Common myeloid progenitor, CD34-positive (primary cell): ENCODE results near the gene HLA-DQA1. TPM values are rescaled to one million over a fixed set of nuclear protein-coding genes. Genes with fewer than 3 reads are reported as not detected.
"Not testable (repeated sequence)": the region's sequence is repeated elsewhere in the genome, so short reads cannot be mapped to it uniquely, and the experiment has no call there.

Experiments
- CTCF ChIA-PET: fragments of 350-600 bp; sonication (Branson Sonifier 250); formaldehyde crosslinking; loops from one replicate; lab custom pipeline; 2021; ENCODE audit warnings: antibody characterized with exemption; lab: Charles Lee
- POLR2A ChIA-PET: fragments of 350-600 bp; sonication (Branson Sonifier 250); formaldehyde crosslinking; loops from one replicate; lab custom pipeline; 2021; ENCODE audit warnings: antibody characterized with exemption; lab: Charles Lee
- DNase-seq, 3 donors: peaks; one replicate each; pipeline versions ENCODE4 v3.0.0 to v3.0.0-alpha.2; 2013
- H3K27ac ChIP-seq, 2 experiments: 1 replicate in 1 of 2; 2 replicates in 1 of 2; pipeline ENCODE4 v1.7.0; 2013; ENCODE audit warnings: inconsistent platforms in 2 of 2, low read length in 2 of 2, mild to moderate bottlenecking in 2 of 2, low read depth in 1 of 2, moderate library complexity in 1 of 2; ENCODE audit not compliant: severe bottlenecking in 2 of 2, insufficient read depth in 1 of 2, poor library complexity in 1 of 2
- H3K27me3 ChIP-seq, 5 experiments: replicated peaks in 2 of 5; 1 replicate in 3 of 5; 2 replicates in 2 of 5; pipeline versions ENCODE4 v1.6.1 to v1.7.0; 2013; ENCODE audit warnings: low read length in 4 of 5, mild to moderate bottlenecking in 2 of 5, moderate library complexity in 2 of 5, inconsistent platforms in 1 of 5; ENCODE audit not compliant: insufficient read depth in 5 of 5, control insufficient read depth in 4 of 5
- H3K36me3 ChIP-seq, 4 experiments: 1 replicate in 2 of 4; 2 replicates in 2 of 4; pipeline versions ENCODE4 v1.6.1 to v1.7.0; 2013; ENCODE audit warnings: low read length in 3 of 4, control low read depth in 1 of 4, mild to moderate bottlenecking in 1 of 4; ENCODE audit not compliant: control insufficient read depth in 4 of 4, insufficient read depth in 4 of 4
- H3K4me1 ChIP-seq, 4 experiments: 1 replicate in 3 of 4; 2 replicates in 1 of 4; pipeline versions ENCODE4 v1.6.1 to v1.7.1; 2013; ENCODE audit warnings: low read length in 3 of 4, mild to moderate bottlenecking in 3 of 4, control low read depth in 1 of 4, inconsistent platforms in 1 of 4, moderate library complexity in 1 of 4; ENCODE audit not compliant: control insufficient read depth in 4 of 4, insufficient read depth in 4 of 4; ENCODE audit errors: control extremely low read depth in 1 of 4
- H3K4me3 ChIP-seq, 7 experiments: 1 replicate in 4 of 7; 2 replicates in 3 of 7; pipeline versions ENCODE4 v1.5.1 to v1.7.0; 2013; ENCODE audit warnings: mild to moderate bottlenecking in 7 of 7, low read length in 6 of 7, moderate library complexity in 6 of 7, inconsistent platforms in 2 of 7, low read depth in 2 of 7, control low read depth in 1 of 7; ENCODE audit not compliant: insufficient read depth in 4 of 7, control insufficient read depth in 1 of 7; ENCODE audit errors: extremely low read depth in 1 of 7
- H3K9me3 ChIP-seq, 5 experiments: 1 replicate in 4 of 5; 2 replicates in 1 of 5; pipeline versions ENCODE4 v1.6.1 to v1.7.1; 2013; ENCODE audit warnings: low read length in 4 of 5, mild to moderate bottlenecking in 2 of 5, inconsistent platforms in 1 of 5, low read depth in 1 of 5, moderate library complexity in 1 of 5; ENCODE audit not compliant: control insufficient read depth in 4 of 5, insufficient read depth in 2 of 5; ENCODE audit errors: control extremely low read depth in 1 of 5
- WGBS: methylation state at CpG from one replicate; pipeline ENCODE4 v1.1.5; 2013; ENCODE audit not compliant: insufficient coverage; 5-methylcytosine and 5-hydroxymethylcytosine counted together
- polyA plus RNA-seq: library from polyadenylated mRNA; unstranded; fragments of 120-200 nt; gene quantifications from one replicate; pipeline ENCODE4 v1.2.1, GENCODE V29; 2013

The HLA-DQA1 gene
- polyA plus RNA-seq: 29.7 TPM

GRCh38 chr6:32637219-32637880, at the start of gene HLA-DQA1:
Gene HLA-DQA1 (plus strand): TSS chr6:32637406. CDS start chr6:32637459, 53 bp downstream.
- CTCF ChIA-PET: interaction anchor here (1.2 to 1.3 kb wide), 2 partner anchors 29 to 205 kb away, joined by 3 read pairs; partner anchors contain the start of gene HLA-DQB1
- peak; percentile 79 to 86 (median 85) for DNase-seq

GRCh38 chr6:32588156-32588555, 49.0 kb upstream of the HLA-DQA1 start:
- Histone ChIP-seq H3K27me3 (no peaks in the 10 kb centered on the region), H3K36me3 (no peaks in the 10 kb centered on the region), H3K27ac (no peak overlapping the region), H3K9me3 (no peaks in the 10 kb centered on the region), H3K4me3 (peak overlapping the region in 4 of 7 experiments; percentile 36 to 69 (median 66)), H3K4me1 (peaks cover 0 to 28% (median 7%) of the 10 kb centered on the region in 4 experiments)
- 57% methylated on average over 1 of the region's 2 CpGs for WGBS
- DNase-seq: no peak
- ChIA-PET CTCF (no interaction called here), POLR2A (no interaction called here)

More at GRCh38 chr6:32637219-32637880, at the start of gene HLA-DQA1:
- peaks cover 0 to 22% (median 7%) of the 10 kb centered on the region in 4 experiments for H3K4me1 ChIP-seq
- no peaks in the 10 kb centered on the region for H3K27me3 ChIP-seq
- peaks cover 0 to 6% (median 0%) of the 10 kb centered on the region in 4 experiments for H3K36me3 ChIP-seq
- peak within 1 kb of the TSS; percentile 33 to 74 for H3K27ac ChIP-seq
- POLR2A ChIA-PET: interaction anchor here (1.3 to 1.4 kb wide), 2 partner anchors 14 to 32 kb away, joined by 3 to 5 read pairs; no protein-coding TSS in a partner anchor
- H3K4me3 ChIP-seq: peak within 1 kb of the TSS in 6 of 7 experiments; percentile 27 to 78 (median 52)
- H3K9me3 ChIP-seq: no peaks in the 10 kb centered on the region
- 29% methylated on average over 2 of the region's 7 CpGs for WGBS

GRCh38 chr6:32589596-32590449, 47.4 kb upstream of the HLA-DQA1 start, which contains the start of gene HLA-DRB1:
Gene HLA-DRB1 (minus strand): TSS chr6:32589848. CDS start chr6:32589742, 106 bp downstream.
- DNase-seq: peak; percentile 52 to 77 (median 75)
- Histone ChIP-seq H3K4me3 (peak within 1 kb of the TSS; percentile 20 to 69 (median 57)), H3K36me3 (no peaks in the 10 kb centered on the region), H3K9me3 (no peaks in the 10 kb centered on the region), H3K27me3 (no peaks in the 10 kb centered on the region), H3K27ac (peak within 1 kb of the TSS; percentile 34 to 46), H3K4me1 (peaks cover 0 to 28% (median 9%) of the 10 kb centered on the region in 4 experiments)
- no CpG with 5 or more reads among the region's 9 CpGs for WGBS
- POLR2A ChIA-PET: no interaction called here
- CTCF ChIA-PET: no interaction called here

- WGBS: no CpG with 5 or more reads among the region's 10 CpGs
- H3K36me3 ChIP-seq, H3K27ac ChIP-seq, POLR2A ChIA-PET, DNase-seq, CTCF ChIA-PET, H3K4me3 ChIP-seq, H3K27me3 ChIP-seq, H3K9me3 ChIP-seq: not testable (repeated sequence)
- H3K4me1 ChIP-seq: peaks cover 0 to 26% (median 7%) of the 10 kb centered on the region in 4 experiments
Measured at GRCh38 chr6:32590713-32591112, 46.5 kb upstream of the HLA-DQA1 start.

- Histone ChIP-seq H3K9me3 (no peaks in the 10 kb centered on the region), H3K36me3 (no peaks in the 10 kb centered on the region), H3K27me3 (no peaks in the 10 kb centered on the region), H3K4me3 (no peak overlapping the region), H3K4me1 (peaks cover 0 to 8% (median 3%) of the 10 kb centered on the region in 4 experiments), H3K27ac (no peak overlapping the region)
- POLR2A ChIA-PET: no interaction called here
- CTCF ChIA-PET: no interaction called here
- no peak for DNase-seq
Measured at GRCh38 chr6:32597024-32597423, 40.2 kb upstream of the HLA-DQA1 start.

- Histone ChIP-seq H3K36me3 (no peaks in the 10 kb centered on the region), H3K27me3 (no peaks in the 10 kb centered on the region), H3K9me3 (no peaks in the 10 kb centered on the region), H3K4me3 (no peak overlapping the region), H3K4me1 (peaks cover 0 to 15% (median 14%) of the 10 kb centered on the region in 4 experiments), H3K27ac (no peak overlapping the region)
- no peak for DNase-seq
- ChIA-PET CTCF (interaction anchor here (1.0 to 1.1 kb wide), 3 partner anchors 9 to 13 kb away, joined by 3 to 4 read pairs (median 3); no protein-coding TSS in a partner anchor), POLR2A (no interaction called here)
- WGBS: 50% methylated on average over 2 of the region's 3 CpGs
Measured at GRCh38 chr6:32602383-32602782, 34.8 kb upstream of the HLA-DQA1 start.
